ENCODE measurements around the gene DOCK1.

DNA sequence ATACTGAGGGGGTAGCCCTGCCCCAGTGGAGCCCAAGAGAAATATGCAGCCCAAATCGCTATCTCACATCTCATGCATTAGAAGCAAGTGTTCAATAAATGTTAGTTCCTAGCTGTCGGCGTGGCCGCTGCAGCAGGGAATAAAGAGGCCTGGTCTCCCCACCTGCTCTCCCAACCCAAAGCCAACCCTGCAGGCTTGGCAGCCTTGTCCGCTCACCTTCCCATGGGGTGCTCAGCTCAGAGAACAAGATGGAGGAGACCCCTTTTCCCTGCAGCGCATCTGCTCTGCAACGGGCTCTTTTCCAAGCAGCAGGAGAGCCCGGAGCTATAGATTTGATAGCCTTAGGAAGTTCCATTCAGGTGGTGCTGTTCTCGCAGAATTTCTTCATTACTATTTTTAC, 12.0 kb upstream of the DOCK1 start:
- TF ChIP-seq, protein P1, sequence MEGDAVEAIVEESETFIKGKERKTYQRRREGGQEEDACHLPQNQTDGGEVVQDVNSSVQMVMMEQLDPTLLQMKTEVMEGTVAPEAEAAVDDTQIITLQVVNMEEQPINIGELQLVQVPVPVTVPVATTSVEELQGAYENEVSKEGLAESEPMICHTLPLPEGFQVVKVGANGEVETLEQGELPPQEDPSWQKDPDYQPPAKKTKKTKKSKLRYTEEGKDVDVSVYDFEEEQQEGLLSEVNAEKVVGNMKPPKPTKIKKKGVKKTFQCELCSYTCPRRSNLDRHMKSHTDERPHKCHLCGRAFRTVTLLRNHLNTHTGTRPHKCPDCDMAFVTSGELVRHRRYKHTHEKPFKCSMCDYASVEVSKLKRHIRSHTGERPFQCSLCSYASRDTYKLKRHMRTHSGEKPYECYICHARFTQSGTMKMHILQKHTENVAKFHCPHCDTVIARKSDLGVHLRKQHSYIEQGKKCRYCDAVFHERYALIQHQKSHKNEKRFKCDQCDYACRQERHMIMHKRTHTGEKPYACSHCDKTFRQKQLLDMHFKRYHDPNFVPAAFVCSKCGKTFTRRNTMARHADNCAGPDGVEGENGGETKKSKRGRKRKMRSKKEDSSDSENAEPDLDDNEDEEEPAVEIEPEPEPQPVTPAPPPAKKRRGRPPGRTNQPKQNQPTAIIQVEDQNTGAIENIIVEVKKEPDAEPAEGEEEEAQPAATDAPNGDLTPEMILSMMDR (IDR thresholded peaks at IDR 0.05; ENCODE audit: low read depth, low read length) = no peak
- TF ChIP-seq POLR2A (IDR thresholded peaks at IDR 0.05; ENCODE audit: extremely low read depth, insufficient read length) = no peak
- TF ChIP-seq, protein P2, sequence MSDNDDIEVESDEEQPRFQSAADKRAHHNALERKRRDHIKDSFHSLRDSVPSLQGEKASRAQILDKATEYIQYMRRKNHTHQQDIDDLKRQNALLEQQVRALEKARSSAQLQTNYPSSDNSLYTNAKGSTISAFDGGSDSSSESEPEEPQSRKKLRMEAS (IDR thresholded peaks at IDR 0.05; ENCODE audit: low read depth, low read length) = no peak
- no peak for TF ChIP-seq MYC (IDR thresholded peaks at IDR 0.05; ENCODE audit: low read depth, low read length)

Data from NB4 (cell line).